ENCODE measurements around the gene TSC1.

Gene TSC1

DNA sequence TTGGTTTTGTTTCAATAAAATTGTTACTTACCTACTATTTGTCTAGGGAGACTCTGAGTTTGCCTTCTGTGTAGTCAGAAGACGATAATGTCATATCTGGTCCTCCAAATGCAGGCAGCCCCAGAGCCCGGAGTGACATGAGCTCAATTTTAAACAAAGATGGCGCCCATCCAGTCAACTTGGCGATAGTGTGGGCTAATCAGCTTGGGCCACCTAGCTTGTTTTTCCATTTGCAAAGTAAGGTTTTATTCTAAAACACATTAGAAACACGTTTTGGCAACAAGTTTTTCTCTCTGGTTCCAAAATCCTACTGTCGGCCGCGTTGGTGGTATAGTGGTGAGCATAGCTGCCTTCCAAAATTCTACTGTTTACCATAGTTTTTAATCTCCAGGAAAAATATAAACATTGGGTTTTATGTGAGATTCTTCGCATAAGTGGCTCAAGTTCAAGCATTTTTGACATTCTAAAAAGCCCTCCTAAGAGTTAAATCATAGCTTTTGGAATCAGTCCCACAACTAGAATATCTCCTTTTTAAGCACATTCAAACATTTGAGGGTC is 13.2 kb downstream of the TSC1 start:
- no peak for DNase-seq

DNA sequence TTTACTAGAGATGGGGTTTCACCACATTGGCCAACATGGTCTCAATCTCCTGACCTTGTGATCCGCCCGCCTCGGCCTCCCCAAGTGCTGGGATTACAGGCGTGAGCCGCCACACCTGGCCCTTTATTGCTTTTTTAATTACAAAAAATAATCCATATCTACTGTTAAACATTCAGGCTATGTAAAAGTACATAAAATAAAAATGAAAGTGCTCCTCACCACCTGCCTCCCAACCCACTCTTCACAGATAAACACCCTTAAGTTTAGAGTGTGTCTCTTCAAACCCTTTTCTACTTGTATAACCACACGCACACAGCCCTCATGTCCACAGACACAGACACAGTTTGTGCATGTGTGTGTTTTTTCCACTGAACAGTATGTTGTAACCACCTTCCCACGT is 16.7 kb downstream of the TSC1 start:
- DNase-seq = no peak

DNA sequence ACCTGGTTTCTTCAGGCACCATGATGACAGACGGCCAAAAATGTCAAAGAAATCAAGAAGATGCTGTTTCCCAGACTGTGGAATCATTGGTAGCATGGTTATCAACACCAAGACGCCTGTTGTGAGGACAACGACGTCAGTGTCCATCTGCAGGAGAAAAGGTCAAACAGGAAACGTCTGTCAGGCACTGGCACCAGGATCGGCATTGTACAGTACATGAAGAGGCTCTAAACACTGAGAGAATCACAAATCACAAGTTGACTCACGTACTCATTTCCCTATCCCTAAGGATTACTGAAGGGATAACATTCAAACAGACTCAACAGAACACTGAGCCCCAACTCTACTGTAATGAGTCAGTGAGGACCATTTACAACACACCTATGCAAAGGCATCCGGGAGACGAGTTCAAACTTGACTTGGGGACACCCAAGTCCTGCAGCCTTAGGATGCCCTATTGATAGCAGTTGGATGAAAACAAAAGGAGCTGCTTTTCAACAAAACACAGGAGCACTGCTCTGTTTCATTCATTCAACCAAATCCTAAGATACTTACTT is 21.0 kb downstream of the TSC1 start:
- no peak for DNase-seq

DNA sequence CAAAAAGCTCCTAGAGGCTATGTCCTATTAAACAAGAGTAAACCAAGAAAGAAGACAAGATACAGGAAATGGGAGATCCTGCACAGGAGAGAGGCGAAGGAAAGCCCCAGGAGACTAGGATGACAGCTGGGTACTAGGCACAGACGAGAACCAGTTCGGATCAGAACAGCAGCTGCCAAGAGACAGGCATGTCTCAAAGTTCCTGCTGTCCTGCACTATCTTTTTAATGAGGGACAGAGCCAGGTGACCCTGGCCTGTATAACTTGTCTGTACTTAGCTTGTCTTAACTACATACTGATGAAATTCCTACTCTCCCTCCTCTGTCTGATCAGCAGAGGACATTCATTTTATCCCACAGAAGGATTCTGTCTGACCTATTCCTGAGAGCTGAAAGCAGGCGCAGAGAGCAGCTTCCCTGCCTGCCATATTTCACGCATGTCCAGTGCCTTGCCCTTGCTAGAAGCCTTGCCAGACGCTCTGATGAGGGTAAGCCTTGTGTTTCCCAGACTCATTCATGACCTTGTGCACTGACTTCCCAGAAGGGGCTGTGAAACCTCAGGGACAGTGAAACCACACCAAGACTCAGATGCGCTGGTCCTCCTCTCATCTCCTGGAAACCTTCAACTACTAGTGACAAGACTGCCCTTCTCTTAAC is 24.7 kb downstream of the TSC1 start:
- DNase-seq = no peak

DNA sequence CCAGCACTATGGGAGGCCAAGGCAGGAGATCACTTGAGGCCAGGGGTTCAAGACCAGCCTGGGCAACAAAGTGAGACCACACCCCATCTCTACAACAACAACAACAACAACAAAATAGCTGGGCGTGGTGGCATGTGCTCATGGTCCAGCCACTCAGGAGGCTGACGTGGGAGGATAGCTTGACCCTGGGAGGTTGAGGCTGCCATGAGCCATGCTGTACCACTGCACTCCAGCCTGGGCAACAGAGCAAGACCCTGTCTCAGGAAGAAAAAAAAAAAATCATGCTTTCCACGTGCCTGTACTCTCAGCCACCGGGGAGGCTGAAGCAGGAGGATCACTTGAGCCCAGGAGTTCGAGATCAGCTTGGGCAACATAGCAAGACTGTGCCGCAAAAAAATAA is 29.5 kb downstream of the TSC1 start:
- no peak for DNase-seq

DNA sequence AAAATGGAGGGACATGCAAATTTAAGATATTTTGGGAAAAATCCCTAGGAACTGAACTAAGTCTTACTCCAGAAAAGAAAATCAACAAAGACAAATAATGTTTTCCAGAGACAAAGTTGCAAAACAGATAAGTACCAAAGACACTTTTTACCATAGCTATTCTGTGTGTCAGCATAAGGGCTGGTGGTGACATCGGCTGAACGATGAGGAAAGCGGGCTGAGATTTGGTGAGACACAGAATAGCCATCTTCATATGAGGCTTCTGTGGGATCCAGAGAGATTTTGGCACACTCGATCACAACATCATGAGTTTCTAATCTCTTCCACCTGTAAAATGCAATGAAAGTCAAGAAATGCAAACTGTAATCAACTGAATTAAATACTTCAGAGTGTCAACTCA is 32.3 kb downstream of the TSC1 start:
- DNase-seq = no peak

DNA sequence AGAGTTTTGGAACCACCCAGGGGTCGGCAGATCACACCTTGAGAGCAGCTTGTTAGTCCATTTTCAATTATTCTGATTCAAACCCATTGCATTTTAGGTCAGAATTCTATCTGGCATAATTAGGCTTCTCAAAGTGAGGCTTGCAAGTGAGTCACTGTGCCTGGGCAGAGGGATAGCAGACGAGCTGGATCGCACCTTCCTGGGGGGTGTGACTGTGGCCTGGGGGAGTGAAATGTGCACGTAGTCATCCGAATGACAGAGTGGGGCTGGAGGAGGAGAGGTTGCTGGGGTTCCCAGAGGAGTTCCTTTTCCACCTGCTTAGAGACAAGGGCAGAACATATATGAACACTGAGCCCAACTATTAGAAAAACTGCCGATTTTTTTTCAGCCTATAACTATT is 34.0 kb downstream of the TSC1 start:
- no peak for DNase-seq

DNA sequence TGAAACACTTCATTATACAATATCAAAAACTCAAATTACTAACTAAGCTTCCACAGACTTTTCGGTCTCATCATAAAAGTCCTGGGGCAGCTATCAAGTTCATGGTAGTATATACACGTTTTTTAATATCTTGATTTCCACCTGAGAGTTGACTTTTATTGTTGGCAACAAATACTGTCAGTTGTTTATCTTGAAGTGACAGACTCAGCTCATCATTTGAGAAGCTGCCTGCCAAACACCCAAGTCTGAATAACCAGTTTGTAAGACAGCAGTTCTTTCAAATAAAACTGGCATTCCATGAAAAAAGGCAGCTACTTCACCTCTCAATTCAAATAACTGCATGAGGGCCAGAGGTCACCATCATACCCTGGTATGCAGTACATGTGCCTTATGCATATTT is 35.1 kb downstream of the TSC1 start:
- no peak for DNase-seq

DNA sequence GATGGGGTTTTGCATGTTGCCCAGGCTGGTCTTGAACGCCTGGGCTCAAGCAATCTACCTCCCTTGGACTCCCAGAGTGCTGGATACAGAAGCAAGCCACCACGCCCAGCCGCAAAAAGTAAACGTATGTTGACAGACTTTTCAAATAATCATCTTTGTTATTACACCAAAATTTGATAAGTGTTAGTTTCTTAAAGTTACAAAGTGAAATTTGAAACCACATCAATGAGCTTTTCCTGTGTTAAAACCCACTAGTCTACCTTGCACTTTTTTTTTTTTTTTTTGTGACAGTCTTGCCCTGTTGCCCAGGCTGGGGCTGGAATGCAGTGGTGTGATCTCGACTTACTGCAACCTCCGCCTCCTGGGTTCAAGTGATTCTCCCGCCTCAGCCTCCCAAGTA is 35.8 kb downstream of the TSC1 start:
- DNase-seq = no peak

DNA sequence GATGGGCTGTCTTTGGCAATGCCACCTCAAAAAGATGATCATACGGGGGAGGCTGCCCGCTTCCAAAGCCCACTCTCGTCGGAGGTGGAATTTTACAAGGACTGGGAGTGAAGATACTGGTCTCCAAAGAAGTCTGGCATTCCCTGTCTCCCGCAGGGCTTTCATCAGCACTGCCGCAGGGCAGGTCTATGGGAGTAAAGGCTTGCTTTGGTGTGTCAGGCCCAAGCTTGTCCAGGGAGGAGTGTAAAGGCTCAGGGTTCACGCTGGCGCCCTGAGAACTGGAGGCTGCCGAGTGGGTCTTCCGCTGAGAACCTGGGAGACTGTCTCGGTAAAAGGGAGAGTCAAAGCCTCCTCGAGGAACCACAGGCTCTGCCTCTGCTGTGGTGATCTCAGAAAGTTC is 38.7 kb downstream of the TSC1 start:
- DNase-seq = no peak

DNA sequence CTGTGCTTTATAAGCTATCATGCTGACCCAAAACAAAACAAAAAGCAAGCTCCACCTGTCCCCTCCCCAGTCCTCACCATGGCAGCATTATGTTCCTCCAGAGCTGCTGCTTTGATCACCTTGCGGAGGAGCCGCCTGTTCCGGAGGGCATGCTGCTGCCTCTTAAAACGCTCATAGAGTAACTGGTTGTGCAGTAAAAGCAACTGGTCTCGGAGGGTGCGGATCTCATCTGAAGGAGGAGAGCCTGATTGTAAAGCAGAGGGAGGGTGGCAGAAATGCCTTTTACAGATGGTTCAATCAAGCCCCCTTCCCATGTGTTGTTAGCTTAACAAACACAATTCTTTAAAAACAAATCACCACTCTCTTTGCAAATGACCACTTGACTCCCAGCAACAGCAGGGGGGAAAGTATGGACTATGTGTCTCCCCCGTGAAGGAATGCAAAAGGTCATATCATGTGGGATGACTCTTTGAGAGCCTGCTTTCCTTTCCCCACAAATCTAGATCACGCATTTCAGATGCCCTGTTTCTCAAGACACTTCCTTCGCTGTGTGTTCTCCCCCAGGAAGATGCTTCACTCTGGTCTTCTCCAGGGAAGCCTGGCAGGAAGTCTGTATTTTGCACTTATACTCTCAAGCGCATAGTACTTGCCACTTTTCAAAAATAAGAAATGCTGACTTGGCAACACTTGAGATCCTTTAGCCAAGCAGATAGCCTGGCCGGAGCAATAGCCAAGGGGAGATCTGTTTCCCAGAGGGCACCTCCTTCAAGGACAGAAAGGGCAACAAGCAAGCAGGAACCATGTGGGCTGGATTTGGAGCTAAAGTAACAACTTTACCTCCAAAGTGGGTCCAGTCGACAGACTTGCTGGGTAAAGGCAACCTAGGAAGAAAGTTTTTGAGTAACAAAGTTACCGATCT is 40.6 kb downstream of the TSC1 start:
- DNase-seq = no peak

DNA sequence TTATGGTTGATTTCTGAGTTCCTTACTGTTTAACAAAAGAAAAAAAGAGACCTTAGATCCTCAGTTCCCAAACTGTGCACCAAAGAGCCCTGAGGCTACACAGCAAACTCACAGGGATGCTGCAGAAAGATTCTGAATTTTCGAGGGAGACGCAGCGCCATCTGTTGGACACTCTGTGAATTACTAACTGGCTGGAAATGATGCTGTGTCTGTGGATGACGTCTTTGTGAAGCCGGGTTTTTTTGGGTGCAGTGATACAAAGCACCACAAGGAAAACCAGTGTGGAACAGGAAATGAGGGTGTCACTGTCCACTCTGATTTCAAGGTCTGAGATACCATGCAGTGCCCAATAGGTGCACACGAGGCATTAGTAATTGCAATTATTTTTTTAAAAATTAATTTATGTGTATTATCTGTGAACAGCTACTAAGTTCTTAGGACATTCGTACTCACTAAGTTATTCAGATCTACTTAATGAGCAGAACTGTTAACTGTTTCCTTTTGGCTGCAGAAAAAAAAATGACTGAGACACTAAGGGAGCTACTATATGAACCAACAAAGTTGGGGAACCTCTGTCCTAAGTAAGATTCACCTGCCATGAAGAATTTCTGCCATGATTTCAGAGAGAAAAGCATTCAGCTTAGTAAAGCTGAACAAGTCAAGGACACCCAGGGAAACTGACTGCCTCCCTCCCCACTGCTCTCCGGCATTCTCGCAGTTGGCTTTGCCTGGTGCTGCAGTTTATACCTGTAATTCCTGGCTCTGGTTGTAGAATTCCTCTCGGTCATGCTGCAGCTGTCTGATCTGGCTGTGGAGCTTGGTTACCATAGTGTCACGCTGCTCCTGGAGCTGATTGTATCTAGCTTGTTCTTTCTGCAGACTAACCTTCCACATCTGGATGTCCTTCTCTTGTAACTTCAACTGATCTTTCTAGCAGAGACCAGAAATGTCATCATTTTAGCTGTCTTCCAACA is 42.3 kb downstream of the TSC1 start:
- peak in 1 of 2 experiments; percentile 62 for DNase-seq

DNA sequence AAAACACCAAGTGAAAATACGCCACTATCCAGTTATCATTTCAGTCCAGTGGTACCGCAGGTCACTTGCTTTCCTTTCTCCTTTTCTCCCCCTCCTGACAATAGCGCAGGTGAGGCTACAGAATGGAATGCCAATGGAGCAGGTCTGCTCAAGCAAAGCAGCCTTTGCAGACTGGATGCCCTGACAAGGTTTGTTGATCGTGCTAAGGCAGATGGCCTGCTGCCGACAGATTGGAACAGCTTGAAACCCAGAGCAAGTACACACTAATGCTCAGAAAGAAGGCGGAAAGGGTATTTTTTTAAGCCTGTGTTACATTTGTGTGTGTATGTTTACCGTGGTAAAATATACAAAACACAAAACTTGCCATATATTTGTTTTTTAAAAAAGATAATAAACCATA is 46.4 kb downstream of the TSC1 start:
- peak in 1 of 2 experiments; percentile 37 for DNase-seq

DNA sequence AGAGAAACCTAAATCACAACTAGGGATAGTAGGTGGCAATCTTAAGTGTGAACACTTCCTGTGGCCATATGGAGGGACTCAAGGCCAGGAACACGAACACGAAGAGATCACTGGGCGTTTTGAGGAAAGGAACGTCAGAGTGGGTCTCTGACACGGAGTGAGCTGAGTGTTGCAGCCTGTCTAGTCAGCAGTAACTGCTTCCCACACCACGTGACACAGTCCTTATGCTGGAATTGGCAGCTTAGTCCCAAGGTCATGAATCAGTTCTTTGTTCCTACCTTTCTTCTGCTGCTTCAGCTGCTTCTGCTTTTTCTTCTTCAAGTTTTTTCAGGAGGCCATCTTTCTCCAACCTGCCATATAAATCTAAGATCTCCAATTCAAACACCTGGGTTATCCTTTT is 47.5 kb downstream of the TSC1 start:
- DNase-seq = peak in 1 of 2 experiments; percentile 50

DNA sequence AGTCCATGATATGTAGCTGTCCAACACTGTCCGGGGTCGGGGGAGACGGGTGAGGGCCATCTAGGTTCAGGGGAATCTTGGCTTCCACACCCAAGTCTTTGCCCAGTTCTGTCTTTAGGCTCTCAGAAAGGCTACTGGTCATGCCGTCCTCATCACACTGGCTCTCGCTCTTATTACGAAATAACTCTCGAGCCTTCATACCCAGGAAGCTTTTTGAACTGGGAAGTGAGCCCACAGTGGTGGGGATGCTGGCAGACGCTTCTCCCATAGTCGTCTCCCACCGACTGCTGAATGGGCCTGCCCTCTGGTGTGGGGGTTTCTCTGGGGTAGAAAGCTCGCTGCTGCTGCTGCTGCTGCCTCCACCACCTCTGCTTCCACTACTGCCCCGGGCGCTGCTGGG is 48.2 kb downstream of the TSC1 start:
- no peak for DNase-seq

DNA sequence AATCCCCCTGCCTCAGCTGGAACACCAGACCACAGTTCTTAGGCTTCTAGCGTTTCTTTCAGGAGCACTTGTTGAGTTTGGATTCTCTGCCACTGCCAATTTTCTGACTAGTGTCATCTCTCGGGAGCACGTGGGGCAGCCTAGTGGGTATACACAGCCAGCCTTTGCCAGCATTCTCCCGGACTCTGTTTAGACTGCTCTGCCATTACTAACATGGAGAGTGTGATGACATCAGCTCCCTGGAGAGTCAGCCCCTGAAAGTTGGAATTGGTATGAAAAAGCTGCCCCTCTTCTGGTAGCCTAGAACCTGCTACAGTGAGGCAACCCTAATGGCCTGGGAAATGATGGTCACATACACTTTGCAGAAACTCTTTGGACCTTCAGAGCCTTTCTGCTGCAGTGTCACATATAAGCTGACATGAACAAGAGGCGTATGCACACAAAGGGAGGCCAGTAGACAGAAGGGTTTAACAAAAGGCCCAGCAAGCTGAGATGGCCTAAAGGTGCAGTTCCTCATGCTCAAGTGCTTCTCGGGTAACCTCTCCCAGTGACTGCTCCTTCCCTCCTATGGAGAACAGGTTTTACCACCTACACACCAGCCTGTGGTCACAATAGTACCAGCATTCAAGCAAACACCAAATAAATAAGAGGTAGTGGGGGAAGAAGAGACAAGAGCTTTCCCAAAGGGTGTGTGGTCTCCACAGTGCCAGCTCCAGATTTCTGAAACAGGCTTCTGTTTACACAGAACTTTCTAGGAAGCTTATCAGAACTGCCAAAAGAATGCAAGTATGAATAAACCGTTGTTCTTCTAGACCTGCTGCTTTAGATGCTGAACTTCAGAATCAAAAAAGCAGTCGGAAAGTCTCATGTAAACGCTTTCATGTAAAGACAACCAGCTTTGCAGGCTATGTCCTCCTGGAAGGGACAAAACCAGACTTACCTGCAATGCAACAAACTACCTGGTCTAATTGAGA is 49.3 kb downstream of the TSC1 start:
- DNase-seq = no peak

DNA sequence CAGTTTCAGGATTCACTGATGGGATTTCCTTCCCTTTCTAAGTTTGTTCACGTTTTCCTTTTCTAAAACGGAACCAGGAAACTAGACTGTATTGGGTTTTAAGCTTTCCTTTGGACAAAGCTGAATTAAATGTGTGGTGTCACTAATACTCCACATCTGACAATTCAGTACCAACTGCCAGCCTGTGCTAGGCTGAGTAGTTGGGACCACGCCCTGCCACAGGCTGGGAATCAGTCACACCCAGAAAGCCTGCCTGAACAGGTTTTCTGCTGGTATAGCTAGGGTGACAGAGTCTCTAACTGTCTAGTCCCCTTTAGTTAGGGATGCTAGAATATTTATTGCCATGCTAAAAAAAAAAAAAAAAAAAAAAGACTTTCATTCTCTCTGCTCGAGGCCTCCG is 50.1 kb downstream of the TSC1 start:
- DNase-seq = no peak

DNA sequence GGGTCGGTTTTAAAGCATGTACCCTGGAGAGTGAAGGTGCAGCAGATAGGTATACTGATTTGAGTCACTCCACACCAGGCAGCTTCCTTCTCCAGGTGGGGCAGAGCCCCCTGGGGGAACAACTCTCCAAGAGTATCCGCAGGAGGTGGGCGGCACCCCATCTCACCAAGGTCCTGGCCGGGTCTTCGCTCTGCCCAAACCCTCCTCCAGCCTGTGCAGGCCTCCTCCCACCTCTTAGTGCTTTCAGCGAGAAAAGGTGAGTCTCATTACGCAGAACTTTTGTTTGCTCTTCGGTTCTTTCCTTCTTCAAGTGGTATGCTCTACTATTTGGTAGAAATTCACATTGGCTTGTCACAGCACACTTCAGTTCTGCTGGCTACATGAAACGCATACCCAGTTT is 52.0 kb downstream of the TSC1 start:
- no peak for DNase-seq

DNA sequence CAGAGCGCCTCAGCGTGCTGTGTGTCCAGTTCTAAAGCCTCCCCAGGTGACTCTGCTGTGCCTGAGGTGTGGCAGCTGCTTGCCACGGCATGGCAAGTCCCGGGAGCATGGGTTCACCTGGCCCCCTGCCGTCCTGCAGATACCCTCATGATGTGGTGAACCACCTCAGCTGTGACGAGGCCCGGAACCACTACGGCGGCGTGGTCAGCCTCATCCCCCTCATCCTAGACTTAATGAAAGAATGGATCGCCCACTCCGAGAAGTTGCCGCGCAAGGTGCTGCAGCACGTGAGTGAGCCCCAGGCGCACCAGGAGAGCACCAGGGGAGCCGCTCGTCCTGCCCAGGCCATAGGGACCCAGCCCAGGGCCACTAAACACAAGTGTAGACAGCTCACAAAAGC is 56.3 kb downstream of the TSC1 start:
- no peak for DNase-seq

DNA sequence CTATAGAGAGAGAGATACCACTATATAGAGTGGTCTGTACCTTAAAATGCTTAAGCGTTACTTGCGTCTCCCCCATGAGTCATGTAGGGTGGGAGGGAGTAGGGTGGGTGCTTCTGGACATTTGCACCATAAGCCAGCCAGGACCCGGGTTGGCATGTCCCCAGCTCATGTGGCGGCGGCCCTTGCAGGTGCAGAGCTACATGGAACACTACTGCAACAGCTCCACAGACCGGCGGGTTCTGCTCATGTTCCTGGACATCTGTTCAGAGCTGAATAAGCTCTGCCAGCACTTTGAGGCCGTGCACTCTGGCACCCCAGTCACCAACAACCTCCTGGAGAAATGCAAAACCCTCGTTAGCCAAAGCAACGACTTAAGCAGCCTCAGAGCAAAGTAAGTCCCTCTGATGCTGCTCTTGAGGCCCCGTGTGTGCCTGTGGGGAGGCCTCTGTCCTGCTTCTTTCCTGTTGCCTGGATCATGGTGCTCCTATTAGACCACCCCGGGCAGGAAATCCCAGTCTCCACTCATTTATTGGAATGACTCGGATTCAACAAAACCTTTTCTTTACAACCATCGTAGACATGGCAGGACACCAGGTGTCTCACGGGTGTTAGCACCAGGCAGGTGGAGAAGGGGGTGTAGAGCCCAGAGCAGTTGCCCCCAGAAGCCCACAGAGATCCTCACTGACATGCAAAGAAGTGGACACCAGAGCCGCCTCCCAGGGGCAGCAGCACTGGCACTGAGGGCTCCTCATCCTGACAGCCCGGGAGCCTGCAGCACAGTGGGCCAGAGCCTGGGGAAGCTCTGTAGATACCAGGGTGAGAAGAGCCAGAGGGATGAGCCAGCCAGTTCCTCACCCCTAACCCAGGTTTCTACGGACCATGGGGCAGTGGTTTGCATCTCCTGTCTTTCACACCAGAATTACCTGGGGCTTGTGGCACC is 57.0 kb downstream of the TSC1 start:
- no peak for DNase-seq

All from cerebellar nuclear complex (tissue), 1 donor.